Fibroblast of the conjunctiva (primary cell): ENCODE results near the gene JAZF1.

ENCODE experiments used
- DNase-seq: peaks from one replicate; pipeline ENCODE4 v3.0.0-alpha.2; 2010; ENCODE audit warnings: low read depth

The JAZF1 gene

GRCh38 chr7:28136420-28136819, 44.2 kb downstream of the JAZF1 start:
- no peak for DNase-seq

GRCh38 chr7:28135760-28136159, 44.8 kb downstream of the JAZF1 start:
- no peak for DNase-seq

GRCh38 chr7:28135315-28135714, 45.3 kb downstream of the JAZF1 start:
- no peak for DNase-seq

- no peak for DNase-seq
Observed at GRCh38 chr7:28133872-28134271, 46.7 kb downstream of the JAZF1 start.

GRCh38 chr7:28132959-28133870, 47.4 kb downstream of the JAZF1 start:
- no peak for DNase-seq

GRCh38 chr7:28130277-28130676, 50.3 kb downstream of the JAZF1 start:
- no peak for DNase-seq

- no peak for DNase-seq
Observed at GRCh38 chr7:28128608-28129007, 52.0 kb downstream of the JAZF1 start.

- no peak for DNase-seq
Observed at GRCh38 chr7:28126410-28127041, 54.1 kb downstream of the JAZF1 start.

GRCh38 chr7:28125431-28126409, 54.9 kb downstream of the JAZF1 start:
- no peak for DNase-seq

GRCh38 chr7:28124413-28124812, 56.2 kb downstream of the JAZF1 start:
- DNase-seq: no peak

- no peak for DNase-seq
Observed at GRCh38 chr7:28123752-28124151, 56.8 kb downstream of the JAZF1 start.

- DNase-seq: no peak
Observed at GRCh38 chr7:28121496-28121895, 59.1 kb downstream of the JAZF1 start.

- DNase-seq: no peak
Observed at GRCh38 chr7:28116041-28116440, 64.6 kb downstream of the JAZF1 start.

GRCh38 chr7:28115261-28115660, 65.3 kb downstream of the JAZF1 start:
- DNase-seq: no peak

GRCh38 chr7:28114056-28114455, 66.5 kb downstream of the JAZF1 start:
- no peak for DNase-seq

GRCh38 chr7:28112883-28113540, 67.6 kb downstream of the JAZF1 start:
- no peak for DNase-seq

- no peak for DNase-seq
Observed at GRCh38 chr7:28112467-28112866, 68.1 kb downstream of the JAZF1 start.

- DNase-seq: no peak
Observed at GRCh38 chr7:28112012-28112411, 68.6 kb downstream of the JAZF1 start.

GRCh38 chr7:28110427-28111012, 70.1 kb downstream of the JAZF1 start:
- no peak for DNase-seq

GRCh38 chr7:28108747-28109146, 71.8 kb downstream of the JAZF1 start:
- no peak for DNase-seq

GRCh38 chr7:28107960-28108359, 72.6 kb downstream of the JAZF1 start:
- DNase-seq: no peak
